ENCODE results near the gene TTC24.
"Not testable (repeated sequence)": the region's sequence is repeated elsewhere in the genome, so short reads cannot be mapped to it uniquely, and the experiment has no call there.

The TTC24 gene

DNA sequence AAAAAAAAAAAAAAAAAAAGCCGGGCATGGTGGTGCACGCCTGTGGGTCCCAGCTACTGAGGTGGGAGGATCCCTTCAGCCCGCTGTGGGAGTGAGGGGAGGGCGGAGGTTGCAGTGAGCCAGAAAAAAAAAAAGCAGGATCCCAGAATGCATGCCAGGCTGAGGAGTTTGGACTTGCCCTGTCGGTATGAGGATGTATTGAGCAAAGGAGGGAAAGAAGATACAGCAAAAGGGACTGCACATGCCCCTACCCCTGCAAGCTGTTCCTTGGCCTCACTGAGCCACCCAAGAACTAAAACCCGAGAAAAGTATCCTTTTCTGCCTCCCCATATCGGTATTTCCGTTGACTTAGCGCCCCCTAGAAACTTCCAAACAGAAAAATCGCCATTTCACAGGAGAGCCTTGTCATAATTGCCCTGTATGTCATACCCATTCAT lies 23.1 kb downstream of the TTC24 start:
- ATAC-seq: no peak
- TF ChIP-seq, protein P1, sequence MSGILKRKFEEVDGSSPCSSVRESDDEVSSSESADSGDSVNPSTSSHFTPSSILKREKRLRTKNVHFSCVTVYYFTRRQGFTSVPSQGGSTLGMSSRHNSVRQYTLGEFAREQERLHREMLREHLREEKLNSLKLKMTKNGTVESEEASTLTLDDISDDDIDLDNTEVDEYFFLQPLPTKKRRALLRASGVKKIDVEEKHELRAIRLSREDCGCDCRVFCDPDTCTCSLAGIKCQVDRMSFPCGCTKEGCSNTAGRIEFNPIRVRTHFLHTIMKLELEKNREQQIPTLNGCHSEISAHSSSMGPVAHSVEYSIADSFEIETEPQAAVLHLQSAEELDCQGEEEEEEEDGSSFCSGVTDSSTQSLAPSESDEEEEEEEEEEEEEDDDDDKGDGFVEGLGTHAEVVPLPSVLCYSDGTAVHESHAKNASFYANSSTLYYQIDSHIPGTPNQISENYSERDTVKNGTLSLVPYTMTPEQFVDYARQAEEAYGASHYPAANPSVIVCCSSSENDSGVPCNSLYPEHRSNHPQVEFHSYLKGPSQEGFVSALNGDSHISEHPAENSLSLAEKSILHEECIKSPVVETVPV (CRISPR knock-in tag; IDR thresholded peaks at IDR 0.05): no peak
- TF ChIP-seq ZFP3 (CRISPR knock-in tag; IDR thresholded peaks at IDR 0.05): no peak
- no peak for TF ChIP-seq TCF4 (CRISPR knock-in tag; IDR thresholded peaks at IDR 0.05; ENCODE audit: borderline replicate concordance)
- TF ChIP-seq ARNTL (CRISPR knock-in tag; IDR thresholded peaks at IDR 0.05; ENCODE audit: borderline replicate concordance, low read depth): no peak
- no peak for TF ChIP-seq BACH2 (CRISPR knock-in tag; IDR thresholded peaks at IDR 0.05; ENCODE audit: borderline replicate concordance)
- TF ChIP-seq OSR1 (CRISPR knock-in tag; IDR thresholded peaks at IDR 0.05): no peak
- TF ChIP-seq RARB (CRISPR knock-in tag; IDR thresholded peaks at IDR 0.05): no peak
- TF ChIP-seq ZC3H10 (CRISPR knock-in tag; IDR thresholded peaks at IDR 0.05): no peak
- no peak for TF ChIP-seq GLIS3 (CRISPR knock-in tag; IDR thresholded peaks at IDR 0.05)
- no peak for TF ChIP-seq PPARA (CRISPR knock-in tag; IDR thresholded peaks at IDR 0.05; ENCODE audit: borderline replicate concordance)
- TF ChIP-seq, protein P2, sequence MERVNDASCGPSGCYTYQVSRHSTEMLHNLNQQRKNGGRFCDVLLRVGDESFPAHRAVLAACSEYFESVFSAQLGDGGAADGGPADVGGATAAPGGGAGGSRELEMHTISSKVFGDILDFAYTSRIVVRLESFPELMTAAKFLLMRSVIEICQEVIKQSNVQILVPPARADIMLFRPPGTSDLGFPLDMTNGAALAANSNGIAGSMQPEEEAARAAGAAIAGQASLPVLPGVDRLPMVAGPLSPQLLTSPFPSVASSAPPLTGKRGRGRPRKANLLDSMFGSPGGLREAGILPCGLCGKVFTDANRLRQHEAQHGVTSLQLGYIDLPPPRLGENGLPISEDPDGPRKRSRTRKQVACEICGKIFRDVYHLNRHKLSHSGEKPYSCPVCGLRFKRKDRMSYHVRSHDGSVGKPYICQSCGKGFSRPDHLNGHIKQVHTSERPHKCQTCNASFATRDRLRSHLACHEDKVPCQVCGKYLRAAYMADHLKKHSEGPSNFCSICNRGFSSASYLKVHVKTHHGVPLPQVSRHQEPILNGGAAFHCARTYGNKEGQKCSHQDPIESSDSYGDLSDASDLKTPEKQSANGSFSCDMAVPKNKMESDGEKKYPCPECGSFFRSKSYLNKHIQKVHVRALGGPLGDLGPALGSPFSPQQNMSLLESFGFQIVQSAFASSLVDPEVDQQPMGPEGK (CRISPR knock-in tag; IDR thresholded peaks at IDR 0.05; ENCODE audit: borderline replicate concordance): no peak
- TF ChIP-seq, protein P3, sequence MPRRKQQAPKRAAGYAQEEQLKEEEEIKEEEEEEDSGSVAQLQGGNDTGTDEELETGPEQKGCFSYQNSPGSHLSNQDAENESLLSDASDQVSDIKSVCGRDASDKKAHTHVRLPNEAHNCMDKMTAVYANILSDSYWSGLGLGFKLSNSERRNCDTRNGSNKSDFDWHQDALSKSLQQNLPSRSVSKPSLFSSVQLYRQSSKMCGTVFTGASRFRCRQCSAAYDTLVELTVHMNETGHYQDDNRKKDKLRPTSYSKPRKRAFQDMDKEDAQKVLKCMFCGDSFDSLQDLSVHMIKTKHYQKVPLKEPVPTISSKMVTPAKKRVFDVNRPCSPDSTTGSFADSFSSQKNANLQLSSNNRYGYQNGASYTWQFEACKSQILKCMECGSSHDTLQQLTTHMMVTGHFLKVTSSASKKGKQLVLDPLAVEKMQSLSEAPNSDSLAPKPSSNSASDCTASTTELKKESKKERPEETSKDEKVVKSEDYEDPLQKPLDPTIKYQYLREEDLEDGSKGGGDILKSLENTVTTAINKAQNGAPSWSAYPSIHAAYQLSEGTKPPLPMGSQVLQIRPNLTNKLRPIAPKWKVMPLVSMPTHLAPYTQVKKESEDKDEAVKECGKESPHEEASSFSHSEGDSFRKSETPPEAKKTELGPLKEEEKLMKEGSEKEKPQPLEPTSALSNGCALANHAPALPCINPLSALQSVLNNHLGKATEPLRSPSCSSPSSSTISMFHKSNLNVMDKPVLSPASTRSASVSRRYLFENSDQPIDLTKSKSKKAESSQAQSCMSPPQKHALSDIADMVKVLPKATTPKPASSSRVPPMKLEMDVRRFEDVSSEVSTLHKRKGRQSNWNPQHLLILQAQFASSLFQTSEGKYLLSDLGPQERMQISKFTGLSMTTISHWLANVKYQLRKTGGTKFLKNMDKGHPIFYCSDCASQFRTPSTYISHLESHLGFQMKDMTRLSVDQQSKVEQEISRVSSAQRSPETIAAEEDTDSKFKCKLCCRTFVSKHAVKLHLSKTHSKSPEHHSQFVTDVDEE (CRISPR knock-in tag; IDR thresholded peaks at IDR 0.05): no peak

DNA sequence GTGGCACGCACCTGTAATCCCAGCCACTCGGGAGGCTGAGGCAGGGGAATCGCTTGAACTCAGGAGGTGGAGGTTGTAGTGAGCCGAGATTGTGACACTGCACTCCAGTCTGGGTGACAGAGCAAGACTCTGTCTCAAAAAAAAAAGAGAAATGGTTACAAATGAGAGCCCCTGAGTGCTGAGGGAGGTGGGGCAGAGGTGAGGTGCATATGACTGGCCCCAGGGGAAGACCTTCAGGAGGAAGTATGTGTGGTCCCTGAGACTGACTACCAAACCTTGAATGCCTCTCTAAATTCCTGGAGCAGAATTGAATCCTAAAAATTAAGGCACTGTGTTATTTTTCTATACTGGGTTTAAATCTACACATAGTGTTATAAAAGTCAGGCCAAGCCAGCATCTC lies 27.8 kb downstream of the TTC24 start:
- ATAC-seq: not testable (repeated sequence)

DNA sequence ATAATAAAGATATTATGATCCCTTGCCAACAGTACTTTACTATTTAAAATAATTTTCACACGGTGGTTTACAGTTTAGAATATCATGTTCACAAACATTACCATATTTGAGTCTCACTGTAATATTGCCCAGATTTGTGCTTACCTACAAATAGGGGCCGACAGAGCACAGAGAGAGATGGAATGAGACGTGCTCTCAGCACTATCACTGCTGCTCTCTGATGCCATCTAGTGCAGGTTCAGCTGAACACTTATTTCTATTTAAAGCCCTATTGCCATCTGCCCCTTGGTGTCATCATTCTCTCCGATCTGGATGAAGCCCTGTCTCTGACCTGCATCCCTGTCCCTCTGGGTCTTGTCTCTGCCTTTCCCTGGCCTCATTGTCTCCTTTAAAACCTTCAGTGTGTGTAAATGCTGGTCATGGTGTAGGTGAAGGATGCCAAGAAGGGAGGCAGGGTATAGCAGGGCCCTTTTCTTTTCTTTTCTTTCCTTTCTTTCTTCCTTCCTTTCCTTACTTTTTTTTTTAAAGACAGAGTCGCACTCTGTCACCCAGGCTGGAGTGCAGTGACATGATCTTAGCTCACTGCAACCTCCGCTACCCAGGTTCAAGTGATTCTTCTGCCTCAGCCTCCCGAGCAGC lies 28.6 kb downstream of the TTC24 start:
- ATAC-seq: peak; percentile 99
- no peak for TF ChIP-seq TOX (CRISPR knock-in tag; IDR thresholded peaks at IDR 0.05; ENCODE audit: borderline replicate concordance)
- TF ChIP-seq ESRRG (CRISPR knock-in tag; IDR thresholded peaks at IDR 0.05): no peak
- TF ChIP-seq, protein P2 (CRISPR knock-in tag; IDR thresholded peaks at IDR 0.05; ENCODE audit: borderline replicate concordance): no peak
- no peak for TF ChIP-seq BACH2 (CRISPR knock-in tag; IDR thresholded peaks at IDR 0.05; ENCODE audit: borderline replicate concordance)
- TF ChIP-seq ZFP30 (CRISPR knock-in tag; IDR thresholded peaks at IDR 0.05): no peak
- TF ChIP-seq ZNF70 (CRISPR knock-in tag; IDR thresholded peaks at IDR 0.05): no peak
- TF ChIP-seq SNAI2 (CRISPR knock-in tag; IDR thresholded peaks at IDR 0.05): no peak
- TF ChIP-seq ISL1 (CRISPR knock-in tag; IDR thresholded peaks at IDR 0.05): no peak
- TF ChIP-seq RARB (CRISPR knock-in tag; IDR thresholded peaks at IDR 0.05): no peak
- TF ChIP-seq, protein P1 (CRISPR knock-in tag; IDR thresholded peaks at IDR 0.05): no peak
- no peak for TF ChIP-seq ARNTL (CRISPR knock-in tag; IDR thresholded peaks at IDR 0.05; ENCODE audit: borderline replicate concordance, low read depth)
- TF ChIP-seq PPARA (CRISPR knock-in tag; IDR thresholded peaks at IDR 0.05; ENCODE audit: borderline replicate concordance): no peak
- TF ChIP-seq ZNF8 (CRISPR knock-in tag; IDR thresholded peaks at IDR 0.05): no peak

All from SK-N-SH treated with all-trans-retinoic acid at 6 μM for 48 hours (cell line).